HG03045 (cell line): ENCODE data around the gene SLC2A13.
"Not testable (repeated sequence)": the region's sequence is repeated elsewhere in the genome, so short reads cannot be mapped to it uniquely, and the experiment has no call there.

Experiments
- ATAC-seq: cut with Tn5 transposase; IDR thresholded peaks from one replicate; pipeline ENCODE4 v1.9.1; 2021; ENCODE audit warnings: mild to moderate bottlenecking, moderate library complexity; ENCODE audit not compliant: unreplicated experiment

Gene SLC2A13

DNA sequence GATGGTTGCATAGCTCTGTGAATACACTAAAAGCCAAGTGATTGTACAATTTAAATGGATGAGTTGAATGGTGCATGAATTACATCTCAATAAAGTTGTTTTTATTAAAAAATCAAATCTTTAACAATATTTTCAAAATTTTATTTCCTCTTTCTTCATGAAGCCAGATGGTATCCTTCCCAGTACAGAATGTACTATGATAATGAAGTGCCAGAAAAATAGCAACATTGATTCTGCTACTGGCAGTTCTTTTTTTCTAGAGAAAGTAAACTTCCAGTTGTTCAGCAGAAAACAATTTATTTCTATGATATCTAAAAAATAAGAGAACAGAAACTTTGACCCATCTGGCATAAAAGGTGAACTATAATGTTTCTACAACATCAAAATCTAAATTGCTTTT is 61.5 kb downstream of the SLC2A13 start:
- ATAC-seq, result no peak

- no peak for ATAC-seq
Measured at GRCh38 chr12:40039598-40039997, 66.3 kb downstream of the SLC2A13 start.

- no peak for ATAC-seq
Measured at GRCh38 chr12:40038619-40039018, 67.3 kb downstream of the SLC2A13 start.

GRCh38 chr12:40034712-40035111 is 71.2 kb downstream of the SLC2A13 start:
- no peak for ATAC-seq

GRCh38 chr12:40034156-40034555 is 71.7 kb downstream of the SLC2A13 start:
- ATAC-seq, result no peak

GRCh38 chr12:40033242-40033630 is 72.6 kb downstream of the SLC2A13 start:
- ATAC-seq, result peak; percentile 76

DNA sequence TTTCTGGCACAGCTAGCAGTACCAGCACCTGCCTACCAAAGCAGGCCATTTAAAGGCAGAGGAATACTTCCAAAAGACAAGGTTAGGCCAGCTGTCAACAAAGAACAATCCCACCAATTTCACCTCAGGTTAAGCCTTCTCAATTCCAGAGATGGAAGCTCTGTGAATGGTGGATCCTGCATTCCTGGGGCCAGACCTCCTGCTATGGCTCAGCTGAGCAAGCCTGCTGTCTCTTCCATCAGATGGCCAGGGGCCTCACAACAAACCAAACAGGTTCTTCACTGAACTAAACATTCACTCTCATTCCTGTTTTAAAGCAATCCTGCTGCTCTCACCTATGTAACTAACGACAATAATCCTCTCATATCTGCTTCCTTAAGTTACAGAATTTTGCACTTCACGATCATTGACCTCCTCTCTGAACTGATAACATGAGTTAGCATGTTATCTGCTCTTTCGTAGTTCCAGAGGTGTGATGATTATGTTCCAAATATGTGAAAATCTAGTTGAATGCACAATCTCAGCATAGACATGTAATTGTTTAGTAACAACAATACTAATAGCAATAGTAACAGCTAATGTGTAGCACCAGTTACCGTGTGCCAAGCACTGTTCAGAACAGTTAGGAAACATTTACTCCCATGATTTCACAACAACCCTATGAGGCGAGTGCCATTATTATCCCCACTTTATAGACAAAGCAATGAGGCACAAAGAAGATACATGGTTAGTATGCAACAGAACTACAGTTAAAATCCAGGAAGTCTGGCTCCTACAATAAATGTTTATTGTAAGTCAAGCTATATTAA is 73.2 kb downstream of the SLC2A13 start:
- ATAC-seq, result no peak

DNA sequence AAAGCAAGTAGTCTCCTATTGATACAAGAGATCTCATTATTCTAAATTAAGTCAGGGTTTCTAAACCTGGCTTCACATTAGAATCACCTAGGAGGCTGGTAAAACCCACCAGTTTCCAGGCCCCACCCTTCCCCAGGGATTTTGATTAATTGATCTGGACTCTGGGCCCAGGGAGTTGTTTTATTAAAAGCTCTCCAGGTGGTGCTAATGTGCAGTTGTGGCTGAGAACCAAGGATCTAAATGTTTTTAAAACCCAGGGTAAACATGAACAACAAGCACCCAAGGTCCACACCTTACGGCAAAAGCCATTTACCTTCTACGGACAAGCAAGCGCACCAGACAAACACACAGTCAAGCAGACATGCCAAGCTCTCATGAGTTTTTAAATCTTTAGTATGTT is 73.9 kb downstream of the SLC2A13 start:
- no peak for ATAC-seq

- not testable (repeated sequence) for ATAC-seq
Measured at GRCh38 chr12:40030970-40031369, 74.9 kb downstream of the SLC2A13 start.

DNA sequence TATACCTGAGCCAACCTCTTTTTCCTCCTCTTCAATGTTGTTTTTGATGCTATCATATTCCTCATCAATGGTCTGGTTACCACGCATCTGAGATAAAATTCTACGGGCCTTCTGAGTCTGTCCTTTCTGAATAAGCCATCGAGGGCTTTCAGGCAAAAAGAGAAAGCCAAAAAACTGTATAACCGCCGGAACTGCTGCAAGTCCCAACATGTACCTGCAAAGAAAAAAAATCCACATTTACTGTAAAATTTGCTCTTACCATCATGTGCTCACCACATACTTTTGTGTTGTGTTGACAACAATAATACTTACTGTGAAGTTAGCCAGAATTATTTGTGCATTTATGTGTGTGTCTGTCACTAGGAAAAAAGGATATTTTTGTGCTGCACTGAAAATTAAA is 77.6 kb downstream of the SLC2A13 start:
- ATAC-seq, result no peak

GRCh38 chr12:40022850-40023249 is 83.0 kb downstream of the SLC2A13 start:
- ATAC-seq, result no peak

GRCh38 chr12:40020261-40020691 is 85.6 kb downstream of the SLC2A13 start:
- ATAC-seq, result no peak

GRCh38 chr12:40017488-40017887 is 88.4 kb downstream of the SLC2A13 start:
- ATAC-seq, result no peak

DNA sequence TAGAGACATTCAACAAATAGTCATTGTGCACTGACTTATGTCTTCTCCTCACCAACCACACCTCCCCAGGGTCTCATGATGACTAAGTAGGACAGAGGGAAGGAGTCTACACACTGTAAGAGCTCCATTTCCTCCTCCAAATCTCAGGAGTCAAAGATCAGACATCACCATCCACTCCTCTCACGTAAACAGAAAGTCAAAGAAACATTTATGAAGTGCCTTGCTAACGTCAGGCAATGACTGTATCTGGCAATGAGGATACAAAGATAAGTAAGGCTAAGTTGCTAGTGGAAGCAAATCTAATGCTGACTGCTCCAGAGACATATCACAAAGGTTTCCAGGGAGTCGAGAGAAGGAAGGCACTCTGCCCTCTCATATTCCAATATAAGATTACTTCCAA is 88.9 kb downstream of the SLC2A13 start:
- ATAC-seq, result no peak

GRCh38 chr12:40015881-40016280 is 90.0 kb downstream of the SLC2A13 start:
- ATAC-seq, result no peak

GRCh38 chr12:40015345-40015744 is 90.5 kb downstream of the SLC2A13 start:
- no peak for ATAC-seq

DNA sequence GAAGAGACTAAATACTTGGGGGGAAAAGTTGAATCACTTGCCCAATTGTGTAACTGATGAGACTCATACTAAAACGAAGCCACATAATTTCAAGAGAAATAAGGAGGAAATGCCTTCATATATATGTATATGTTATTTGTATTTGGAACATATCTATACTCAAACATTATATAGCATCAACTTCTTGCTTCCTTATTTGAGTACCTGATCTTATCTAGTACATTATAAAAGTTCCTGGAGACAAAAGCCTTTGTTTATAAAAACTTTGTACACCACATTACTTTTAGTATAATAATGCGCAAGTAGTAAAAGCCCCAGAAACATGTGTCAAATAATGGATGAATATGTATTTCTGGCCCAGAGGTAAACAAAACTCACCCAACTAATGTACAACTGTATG is 92.0 kb downstream of the SLC2A13 start:
- ATAC-seq, result no peak

DNA sequence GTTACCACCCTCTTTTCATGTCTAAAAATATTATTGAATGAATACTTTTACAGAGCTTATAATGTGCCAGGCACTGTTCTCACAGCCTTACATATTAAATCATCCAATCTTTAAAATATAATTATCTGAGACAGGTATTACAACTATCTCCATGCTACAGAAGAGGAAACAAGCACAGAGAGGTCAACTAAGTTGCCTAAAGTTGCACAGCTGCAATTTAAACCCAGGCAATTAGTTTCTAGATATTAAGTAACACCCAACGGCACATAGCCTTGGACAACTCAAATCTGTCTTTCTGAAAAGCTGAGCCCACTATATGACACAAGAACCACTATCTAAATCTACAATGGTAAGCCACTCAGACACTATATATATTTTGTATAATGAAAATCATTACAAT is 92.6 kb downstream of the SLC2A13 start:
- ATAC-seq, result no peak

DNA sequence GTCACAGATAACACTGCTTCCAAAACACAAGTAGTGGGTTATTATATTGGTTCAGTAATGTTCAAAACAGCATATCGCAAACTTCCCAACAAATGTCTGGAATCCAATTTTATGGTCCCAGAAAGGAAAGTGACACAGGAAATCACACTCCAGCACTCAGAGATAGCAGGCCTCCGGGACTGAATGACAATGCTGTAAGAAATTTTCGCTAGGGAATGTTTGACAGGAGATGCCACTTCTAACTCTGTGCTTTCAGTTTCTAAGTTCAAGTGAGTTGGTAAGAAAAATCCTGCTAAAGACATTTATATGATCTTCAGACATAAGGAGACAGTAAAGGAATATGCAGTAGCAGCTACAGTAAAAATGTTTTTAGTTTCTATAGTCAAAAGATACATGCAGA is 93.2 kb downstream of the SLC2A13 start:
- ATAC-seq, result no peak

DNA sequence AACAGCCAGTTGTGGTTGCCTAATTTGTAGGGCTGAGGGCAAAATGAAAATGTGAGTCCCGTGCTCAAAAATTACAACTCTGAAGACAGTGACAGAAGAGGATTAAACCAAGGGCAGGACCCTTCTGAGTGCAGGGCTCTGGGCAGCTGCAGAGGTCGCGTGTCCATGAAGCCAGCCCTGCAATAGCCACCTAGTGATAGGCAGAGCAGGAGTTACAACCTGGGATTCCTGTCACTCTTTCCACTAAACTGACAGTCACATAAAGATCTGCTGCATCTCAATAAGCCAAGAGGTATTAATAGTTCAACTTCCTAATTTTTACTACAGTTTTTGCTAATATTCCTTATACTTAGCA is 94.1 kb downstream of the SLC2A13 start:
- ATAC-seq, result peak; percentile 19

DNA sequence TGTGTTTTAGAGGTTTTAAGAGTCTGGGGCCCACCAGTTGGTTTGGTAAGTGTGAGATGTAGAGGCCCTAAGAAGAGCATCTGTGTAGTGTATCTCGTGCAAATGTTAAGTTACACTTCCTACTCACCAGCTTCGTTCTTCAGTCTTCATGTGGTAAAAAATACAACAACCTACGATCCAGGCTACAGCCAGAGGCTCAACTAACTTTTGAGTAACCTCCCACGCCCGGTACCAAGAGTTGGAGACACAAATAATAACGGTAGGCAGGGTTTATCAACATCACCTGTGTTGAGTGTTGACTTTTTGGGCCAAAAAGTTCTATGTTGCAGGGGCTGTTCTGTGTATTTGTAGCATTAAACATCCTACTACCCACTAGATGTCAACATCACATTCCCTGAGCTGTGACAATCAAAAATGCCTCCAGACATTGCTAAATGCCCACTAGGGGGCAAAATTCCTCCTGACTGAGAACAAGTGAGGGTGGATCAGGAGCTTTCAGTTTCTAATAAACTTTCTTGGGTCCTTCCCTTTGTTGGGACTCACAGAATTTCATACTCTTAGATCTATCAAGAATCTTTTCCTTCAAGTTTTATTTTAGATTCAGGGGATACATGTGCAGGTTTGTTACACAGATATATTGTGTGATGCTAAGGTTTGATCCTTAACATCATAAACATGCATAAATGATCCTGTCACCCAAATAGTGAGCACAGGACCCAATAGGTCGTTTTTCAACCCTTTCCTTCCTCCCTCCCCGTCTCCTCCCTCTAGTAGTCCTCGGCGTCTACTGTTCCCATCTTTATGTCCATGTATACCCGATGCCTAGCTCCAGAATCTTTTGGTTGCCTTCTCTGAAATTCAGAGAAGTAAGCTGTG is 94.7 kb downstream of the SLC2A13 start:
- peak; percentile 93 for ATAC-seq
